Activated naive CD4-positive, alpha-beta T cell treated with anti-CD3 and anti-CD28 coated beads, Interleukin-2, amount 50 U/mL, for 72 hours (primary cell): ENCODE results near the gene NRARP. TPM values are rescaled to one million over a fixed set of nuclear protein-coding genes. Genes with fewer than 3 reads are reported as not detected.
"Not testable (repeated sequence)": the region's sequence is repeated elsewhere in the genome, so short reads cannot be mapped to it uniquely, and the experiment has no call there.

Experiments used
- ATAC-seq, 2 donors: fragments of 150-1000 bp; cut with Tn5 transposase; 2 replicates each; pipeline ENCODE4 v1.10.0; 2021; ENCODE audit warnings: mild to moderate bottlenecking in 2 of 2, moderate library complexity in 2 of 2
- DNase-seq, 2 donors: peaks; one replicate each; pipeline ENCODE4 v3.0.0; 2021 to 2022; ENCODE audit warnings: low spot score in 2 of 2
- H3K27ac Mint-ChIP-seq, 2 donors: one replicate each; pipeline ENCODE4 v1.8.0; 2022; ENCODE audit warnings: mild to moderate bottlenecking in 2 of 2, mixed read lengths in 2 of 2
- H3K36me3 Mint-ChIP-seq, 2 donors: one replicate each; pipeline ENCODE4 v1.8.0; 2022; ENCODE audit warnings: mixed read lengths in 2 of 2
- H3K9me3 Mint-ChIP-seq, 2 donors: one replicate each; pipeline ENCODE4 v1.8.0; 2022; ENCODE audit warnings: mixed read lengths in 2 of 2
- total RNA-seq, 2 donors: library from RNA; stranded (reverse); gene quantifications; one replicate each; pipeline ENCODE4 v1.2.3, GENCODE V29; 2022

Gene NRARP
- total RNA-seq: 1 to 10 TPM in 1 of 2 donors, under 1 TPM in 1; 0.61 to 3.1 TPM

GRCh38 chr9:137302118-137302448 is at the start of gene NRARP:
Gene NRARP (minus strand): TSS chr9:137302271. CDS start chr9:137301928, 343 bp downstream.
- DNase-seq: peak; percentile 87 to 96
- peak; percentile 78 to 82 for ATAC-seq
- Mint-ChIP-seq H3K9me3 (no peaks in the 10 kb centered on the region), H3K36me3 (no peaks in the 10 kb centered on the region), H3K27ac (no peak within 1 kb of the TSS)

GRCh38 chr9:137350696-137351584 is 48.9 kb upstream of the NRARP start:
- no peaks in the 10 kb centered on the region for H3K9me3 Mint-ChIP-seq
- H3K27ac Mint-ChIP-seq: no peak overlapping the region
- peaks cover 0 to 10% of the 10 kb centered on the region in 2 donors for H3K36me3 Mint-ChIP-seq
- no peak for DNase-seq
- no peak for ATAC-seq

GRCh38 chr9:137349471-137350033 is 47.5 kb upstream of the NRARP start:
- DNase-seq (no peak), ATAC-seq (no peak)
- no peak overlapping the region for H3K27ac Mint-ChIP-seq
- H3K36me3 Mint-ChIP-seq: peaks cover 0 to 10% of the 10 kb centered on the region in 2 donors
- no peaks in the 10 kb centered on the region for H3K9me3 Mint-ChIP-seq

- DNase-seq (no peak), ATAC-seq (no peak)
- Mint-ChIP-seq H3K27ac (no peak overlapping the region), H3K9me3 (no peaks in the 10 kb centered on the region), H3K36me3 (peaks cover 0 to 10% of the 10 kb centered on the region in 2 donors)
Observed at GRCh38 chr9:137348769-137349470, 46.8 kb upstream of the NRARP start.

GRCh38 chr9:137347928-137348327 is 45.9 kb upstream of the NRARP start:
- ATAC-seq: no peak
- Mint-ChIP-seq H3K9me3 (no peaks in the 10 kb centered on the region), H3K36me3 (peaks cover 0 to 10% of the 10 kb centered on the region in 2 donors), H3K27ac (no peak overlapping the region)
- DNase-seq: no peak

- no peaks in the 10 kb centered on the region for H3K9me3 Mint-ChIP-seq
- no peak overlapping the region for H3K27ac Mint-ChIP-seq
- DNase-seq (no peak), ATAC-seq (no peak)
- peaks cover 0 to 9% of the 10 kb centered on the region in 2 donors for H3K36me3 Mint-ChIP-seq
Observed at GRCh38 chr9:137342482-137342881, 40.4 kb upstream of the NRARP start.

GRCh38 chr9:137341227-137341626 is 39.2 kb upstream of the NRARP start:
- ATAC-seq: no peak
- Mint-ChIP-seq H3K36me3 (no peaks in the 10 kb centered on the region), H3K27ac (no peak overlapping the region), H3K9me3 (no peaks in the 10 kb centered on the region)
- no peak for DNase-seq

- not testable (repeated sequence) for H3K9me3 Mint-ChIP-seq, DNase-seq
Observed at GRCh38 chr9:137339908-137340462, 37.9 kb upstream of the NRARP start.

GRCh38 chr9:137339045-137339907 is 37.2 kb upstream of the NRARP start:
- Mint-ChIP-seq H3K36me3 (no peaks in the 10 kb centered on the region), H3K9me3 (no peaks in the 10 kb centered on the region), H3K27ac (no peak overlapping the region)
- DNase-seq: no peak
- no peak for ATAC-seq

More at GRCh38 chr9:137339908-137340462, 37.9 kb upstream of the NRARP start:
- not testable (repeated sequence) for H3K27ac Mint-ChIP-seq, ATAC-seq, H3K36me3 Mint-ChIP-seq

- no peaks in the 10 kb centered on the region for H3K9me3 Mint-ChIP-seq
- H3K27ac Mint-ChIP-seq: no peak overlapping the region
- DNase-seq (no peak), ATAC-seq (no peak)
- H3K36me3 Mint-ChIP-seq: no peaks in the 10 kb centered on the region
Observed at GRCh38 chr9:137336735-137337134, 34.7 kb upstream of the NRARP start.

- H3K9me3 Mint-ChIP-seq: peaks cover 3 to 11% of the 10 kb centered on the region in 2 donors
Observed at GRCh38 chr9:137333016-137333671, 31.1 kb upstream of the NRARP start.

GRCh38 chr9:137331929-137332328 is 29.9 kb upstream of the NRARP start:
- DNase-seq: no peak
- ATAC-seq: no peak
- Mint-ChIP-seq H3K9me3 (peaks cover 12 to 22% of the 10 kb centered on the region in 2 donors), H3K36me3 (peaks cover 0 to 15% of the 10 kb centered on the region in 2 donors), H3K27ac (no peak overlapping the region)

More at GRCh38 chr9:137333016-137333671, 31.1 kb upstream of the NRARP start:
- Mint-ChIP-seq H3K36me3 (peaks cover 0 to 4% of the 10 kb centered on the region in 2 donors), H3K27ac (peak overlapping the region in 1 of 2 donors; percentile 62)
- DNase-seq (no peak), ATAC-seq (no peak)

GRCh38 chr9:137330689-137331088 is 28.6 kb upstream of the NRARP start:
- no peak for ATAC-seq
- H3K27ac Mint-ChIP-seq: no peak overlapping the region
- peaks cover 12 to 26% of the 10 kb centered on the region in 2 donors for H3K9me3 Mint-ChIP-seq
- no peak for DNase-seq
- peaks cover 0 to 20% of the 10 kb centered on the region in 2 donors for H3K36me3 Mint-ChIP-seq

- H3K27ac Mint-ChIP-seq, ATAC-seq, DNase-seq: not testable (repeated sequence)
- Mint-ChIP-seq H3K36me3 (peaks cover 0 to 20% of the 10 kb centered on the region in 2 donors), H3K9me3 (peaks cover 12 to 26% of the 10 kb centered on the region in 2 donors)
Observed at GRCh38 chr9:137329590-137329989, 27.5 kb upstream of the NRARP start.
